Astrocyte of the cerebellum (primary cell): ENCODE measurements around the gene OSBPL10.

ENCODE experiments used
- DNase-seq: peaks from one replicate; pipeline ENCODE4 v3.0.0-alpha.2; 2011; ENCODE audit warnings: low read depth
- H3K4me3 ChIP-seq: 2 replicates; pipeline ENCODE4 v1.5.1; 2011; ENCODE audit warnings: mild to moderate bottlenecking, low read depth, low read length, moderate library complexity
- in situ Hi-C: cut with HindIII; loops from 2 replicates; pipeline ENCODE4 v1.10.0; 2017; ENCODE audit warnings: low sequenced_read_pairs
- TF ChIP-seq, protein P1 (sequence below): IDR thresholded peaks from 2 replicates; pipeline ENCODE4 v1.5.1; 2012; ENCODE audit warnings: low read length, low read depth, moderate library complexity, mild to moderate bottlenecking; ENCODE audit errors: missing control alignments

Gene OSBPL10

DNA sequence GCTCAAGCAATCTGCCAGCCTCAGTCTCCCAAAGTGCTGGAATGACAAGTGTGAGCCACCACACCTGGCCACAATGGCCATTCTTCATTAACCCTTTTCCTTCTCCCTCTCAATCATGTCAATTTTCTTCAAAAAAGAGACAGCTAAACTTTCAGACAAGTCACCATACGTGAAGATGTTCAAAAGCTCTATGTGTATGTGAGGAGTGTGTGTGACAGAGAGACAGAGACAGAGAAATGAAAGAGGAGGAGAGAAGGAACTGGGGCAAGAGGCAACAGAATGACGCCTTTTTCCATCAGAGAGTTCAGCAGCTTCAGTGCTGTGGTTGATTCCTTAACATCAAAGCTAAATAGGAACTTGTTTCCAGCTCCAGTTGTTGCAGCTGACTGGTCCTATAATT is 27.4 kb downstream of the OSBPL10 start:
- TF ChIP-seq, protein P1, sequence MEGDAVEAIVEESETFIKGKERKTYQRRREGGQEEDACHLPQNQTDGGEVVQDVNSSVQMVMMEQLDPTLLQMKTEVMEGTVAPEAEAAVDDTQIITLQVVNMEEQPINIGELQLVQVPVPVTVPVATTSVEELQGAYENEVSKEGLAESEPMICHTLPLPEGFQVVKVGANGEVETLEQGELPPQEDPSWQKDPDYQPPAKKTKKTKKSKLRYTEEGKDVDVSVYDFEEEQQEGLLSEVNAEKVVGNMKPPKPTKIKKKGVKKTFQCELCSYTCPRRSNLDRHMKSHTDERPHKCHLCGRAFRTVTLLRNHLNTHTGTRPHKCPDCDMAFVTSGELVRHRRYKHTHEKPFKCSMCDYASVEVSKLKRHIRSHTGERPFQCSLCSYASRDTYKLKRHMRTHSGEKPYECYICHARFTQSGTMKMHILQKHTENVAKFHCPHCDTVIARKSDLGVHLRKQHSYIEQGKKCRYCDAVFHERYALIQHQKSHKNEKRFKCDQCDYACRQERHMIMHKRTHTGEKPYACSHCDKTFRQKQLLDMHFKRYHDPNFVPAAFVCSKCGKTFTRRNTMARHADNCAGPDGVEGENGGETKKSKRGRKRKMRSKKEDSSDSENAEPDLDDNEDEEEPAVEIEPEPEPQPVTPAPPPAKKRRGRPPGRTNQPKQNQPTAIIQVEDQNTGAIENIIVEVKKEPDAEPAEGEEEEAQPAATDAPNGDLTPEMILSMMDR, result no peak
- no peak overlapping the region for H3K4me3 ChIP-seq
- in situ Hi-C loops, result no loop called here
- DNase-seq, result no peak

DNA sequence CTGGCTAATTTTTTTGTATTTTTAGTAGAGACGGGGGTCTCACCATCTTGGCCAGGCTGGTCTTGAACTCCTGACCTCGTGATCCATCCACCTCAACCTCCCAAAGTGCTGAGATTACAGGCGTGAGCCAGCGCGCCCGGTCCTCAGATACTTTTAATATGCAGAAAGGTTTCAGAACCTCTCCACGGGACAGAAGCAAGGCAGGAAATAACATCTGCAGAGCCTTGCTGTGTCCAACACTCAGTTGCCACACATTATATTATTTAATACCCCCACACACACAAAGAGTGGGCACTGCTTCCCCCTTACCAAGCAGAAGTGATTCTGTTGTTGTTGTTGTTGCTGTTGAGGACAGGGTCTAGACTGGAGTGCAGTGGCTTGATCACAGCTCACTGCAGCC is 28.0 kb downstream of the OSBPL10 start:
- H3K4me3 ChIP-seq, result no peak overlapping the region
- no peak for DNase-seq
- in situ Hi-C loops, result no loop called here
- TF ChIP-seq, protein P1, result no peak

DNA sequence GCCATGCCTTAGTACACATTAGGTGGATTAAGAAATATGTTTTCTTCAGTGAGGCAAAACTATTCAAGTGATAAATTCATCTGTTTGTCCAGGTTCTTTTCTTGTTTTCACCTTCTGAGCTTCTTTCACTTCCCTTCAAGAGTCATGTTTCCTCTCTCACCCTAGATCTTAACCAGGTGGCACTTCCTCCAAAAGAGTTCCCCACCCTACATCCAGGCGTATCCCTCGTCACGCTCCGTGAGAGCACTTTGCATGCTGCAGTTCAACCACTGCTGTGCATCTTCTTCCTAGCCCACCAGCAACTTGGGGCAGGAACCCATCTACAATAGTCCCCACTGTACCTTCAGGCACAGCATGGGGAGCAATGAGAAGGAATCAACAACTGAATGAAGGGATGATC is 28.9 kb downstream of the OSBPL10 start:
- H3K4me3 ChIP-seq, result no peak overlapping the region
- DNase-seq, result no peak
- TF ChIP-seq, protein P1, result no peak
- in situ Hi-C loops, result no loop called here

DNA sequence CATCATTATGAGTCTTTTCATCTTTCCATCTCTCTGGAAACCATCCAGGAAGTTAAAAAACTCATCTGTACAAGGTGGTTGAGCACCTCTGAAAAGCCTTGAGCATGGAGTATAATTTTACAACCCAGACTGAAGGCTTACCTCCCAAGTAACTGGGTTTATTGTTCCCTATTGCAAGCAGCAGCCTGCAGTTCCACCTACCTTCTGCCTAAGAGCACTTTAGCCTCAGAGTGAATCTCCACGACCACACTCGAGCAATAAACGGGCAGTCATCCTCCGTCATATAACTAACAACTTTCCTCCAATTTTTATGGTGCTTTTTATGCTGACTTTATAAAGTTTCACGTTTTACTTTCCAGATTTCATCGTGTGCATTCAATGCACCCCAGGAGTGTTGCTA is 32.8 kb downstream of the OSBPL10 start:
- in situ Hi-C loops, result no loop called here

DNA sequence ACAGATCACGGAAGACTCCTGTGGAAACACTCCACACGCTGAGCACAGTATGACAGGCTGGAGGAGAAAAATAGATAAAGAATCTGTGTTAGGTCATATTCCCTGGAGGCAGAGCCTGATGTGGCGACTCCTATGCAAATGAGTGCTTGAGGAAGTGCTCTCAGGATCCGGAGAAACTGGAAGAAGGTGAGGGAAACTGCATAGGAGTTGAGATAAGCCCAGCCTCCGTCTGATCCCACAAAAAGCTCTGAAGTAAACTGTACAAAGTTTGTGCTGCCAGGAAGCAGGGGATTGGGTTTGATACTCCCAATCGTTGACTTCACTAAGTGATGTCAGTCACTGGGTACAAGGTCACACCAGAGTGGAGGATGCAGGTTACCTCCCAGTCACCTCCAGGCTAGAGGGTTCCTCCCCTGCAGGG is 33.4 kb downstream of the OSBPL10 start:
- DNase-seq, result no peak
- in situ Hi-C loops, result no loop called here
- TF ChIP-seq, protein P1, result no peak
- H3K4me3 ChIP-seq, result no peak overlapping the region

More for the DNA sequence above, 32.8 kb downstream of the OSBPL10 start:
- TF ChIP-seq, protein P1, result no peak
- no peak for DNase-seq
- no peak overlapping the region for H3K4me3 ChIP-seq

DNA sequence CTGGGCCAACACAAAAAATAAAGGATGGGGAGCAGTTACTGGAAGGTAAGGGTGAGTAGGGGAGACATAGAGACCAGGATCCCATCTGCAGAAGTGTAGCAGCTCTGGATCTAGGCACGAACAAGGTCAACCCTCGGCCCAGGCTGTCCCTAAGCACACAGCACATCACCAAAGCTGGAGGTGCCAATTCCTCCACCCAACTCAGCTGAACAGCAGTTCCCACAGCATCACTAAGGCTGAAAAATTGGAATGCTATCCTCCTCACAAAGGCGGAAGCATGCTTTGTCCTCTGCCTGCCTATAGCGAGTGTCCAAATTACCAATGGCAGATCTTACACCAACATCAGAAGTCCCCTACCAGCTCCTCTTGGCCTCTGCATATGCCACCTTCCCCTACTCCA is 33.9 kb downstream of the OSBPL10 start:
- in situ Hi-C loops, result no loop called here
- no peak overlapping the region for H3K4me3 ChIP-seq
- TF ChIP-seq, protein P1, result no peak
- no peak for DNase-seq
